GM12801 (cell line): ENCODE results near the gene DIP2A.

Source experiments
- CTCF ChIP-seq: IDR thresholded peaks from one replicate; pipeline ENCODE4 v1.5.1; 2011; ENCODE audit warnings: control low read depth; ENCODE audit not compliant: insufficient read length; ENCODE audit errors: extremely low read depth

Gene DIP2A

GRCh38 chr21:46489800-46490199, 31.1 kb downstream of the DIP2A start:
- no peak for TF ChIP-seq CTCF

- TF ChIP-seq CTCF = no peak
These were observed 32.9 kb downstream of the DIP2A start for GRCh38 chr21:46491553-46491952.

- TF ChIP-seq CTCF = no peak
These were observed 34.2 kb downstream of the DIP2A start for GRCh38 chr21:46492851-46493250.

GRCh38 chr21:46493828-46494227, 35.1 kb downstream of the DIP2A start:
- no peak for TF ChIP-seq CTCF

- no peak for TF ChIP-seq CTCF
These were observed 39.8 kb downstream of the DIP2A start for GRCh38 chr21:46498335-46499050.

- no peak for TF ChIP-seq CTCF
These were observed 41.7 kb downstream of the DIP2A start for GRCh38 chr21:46500224-46500861.

GRCh38 chr21:46503922-46504550, 45.3 kb downstream of the DIP2A start:
- TF ChIP-seq CTCF = no peak
